Tibial artery (tissue), 4 donors: Measurements from ENCODE around the gene VPS39.

ENCODE experiments used
- DNase-seq, 2 donors: peaks; one replicate each; pipeline ENCODE4 v3.0.0-alpha.2; 2019
- H3K27ac ChIP-seq, 2 donors: fragments of 200-600 bp; sonication (generic) in 1 of 2; 1 replicate in 1 of 2; 2 replicates in 1 of 2; pipeline ENCODE4 v1.5.1; 2018 to 2019; ENCODE audit warnings: mild to moderate bottlenecking in 1 of 2
- H3K27me3 ChIP-seq, 2 donors: fragments of 200-600 bp; sonication (generic) in 1 of 2; one replicate each; pipeline versions ENCODE4 v1.5.1 to v1.6.0; 2016 to 2019
- H3K36me3 ChIP-seq, 3 donors: fragments of 200-600 bp; sonication (generic) in 2 of 3; one replicate each; pipeline ENCODE4 v1.5.1; 2016 to 2019; ENCODE audit warnings: mild to moderate bottlenecking in 2 of 3
- H3K4me1 ChIP-seq, 4 donors: fragments of 200-600 bp; sonication (generic) in 2 of 4; 1 replicate in 3 of 4; 2 replicates in 1 of 4; pipeline ENCODE4 v1.5.1; 2016 to 2019
- H3K4me3 ChIP-seq, 2 donors: fragments of 200-600 bp; sonication (generic) in 1 of 2; 1 replicate in 1 of 2; 2 replicates in 1 of 2; pipeline ENCODE4 v1.5.1; 2018 to 2019; ENCODE audit warnings: mild to moderate bottlenecking in 2 of 2
- H3K9me3 ChIP-seq, 3 donors: fragments of 200-600 bp; sonication (generic) in 1 of 3; one replicate each; pipeline ENCODE4 v1.5.1; 2016 to 2019
- intact Hi-C: fragments of 100-400 bp; cut with DNase I; formaldehyde crosslinking; loops from one replicate; pipeline ENCODE4 v1.15.0; 2023; ENCODE audit warnings: low total_unique reads
- TF ChIP-seq, protein P1 (sequence below), 2 experiments: fragments of 200-600 bp in 1 of 2; fragments of 450-650 bp in 1 of 2; IDR thresholded peaks; one replicate each; pipeline ENCODE4 v1.5.1; 2017 to 2019; ENCODE audit warnings: antibody characterized with exemption in 2 of 2, mild to moderate bottlenecking in 1 of 2, moderate library complexity in 1 of 2

VPS39 gene

DNA sequence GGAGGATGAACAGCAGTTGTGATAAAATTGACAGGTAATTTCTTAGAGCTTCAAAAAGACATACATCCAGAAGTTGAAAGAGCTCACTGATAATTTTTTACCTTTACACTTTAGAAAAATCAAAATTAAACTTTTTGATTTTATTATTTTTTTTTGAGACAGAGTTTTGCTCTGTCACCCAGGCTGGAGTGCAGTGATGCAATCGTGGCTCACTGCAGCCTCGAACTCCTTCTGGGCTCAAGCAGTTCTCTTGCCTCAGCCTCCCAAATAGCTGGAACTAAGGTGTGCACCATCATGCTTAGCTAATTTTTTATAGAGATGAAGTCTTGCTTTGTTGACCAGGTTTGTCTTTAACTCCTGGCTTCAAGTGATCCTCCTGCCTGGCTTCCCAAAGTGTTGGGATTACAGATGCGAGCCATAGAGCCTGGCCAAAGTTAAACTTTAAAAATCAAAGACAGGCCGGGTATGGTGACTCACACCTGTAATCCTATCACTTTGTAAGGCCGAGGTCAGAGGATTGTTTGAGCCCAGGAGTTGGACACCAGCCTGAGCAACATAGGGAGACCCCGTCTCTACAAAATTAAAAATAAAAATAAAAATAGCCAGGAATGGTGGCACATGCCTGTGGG lies 73.4 kb downstream of the VPS39 start:
- H3K27ac ChIP-seq: no peak overlapping the region
- TF ChIP-seq, protein P1, sequence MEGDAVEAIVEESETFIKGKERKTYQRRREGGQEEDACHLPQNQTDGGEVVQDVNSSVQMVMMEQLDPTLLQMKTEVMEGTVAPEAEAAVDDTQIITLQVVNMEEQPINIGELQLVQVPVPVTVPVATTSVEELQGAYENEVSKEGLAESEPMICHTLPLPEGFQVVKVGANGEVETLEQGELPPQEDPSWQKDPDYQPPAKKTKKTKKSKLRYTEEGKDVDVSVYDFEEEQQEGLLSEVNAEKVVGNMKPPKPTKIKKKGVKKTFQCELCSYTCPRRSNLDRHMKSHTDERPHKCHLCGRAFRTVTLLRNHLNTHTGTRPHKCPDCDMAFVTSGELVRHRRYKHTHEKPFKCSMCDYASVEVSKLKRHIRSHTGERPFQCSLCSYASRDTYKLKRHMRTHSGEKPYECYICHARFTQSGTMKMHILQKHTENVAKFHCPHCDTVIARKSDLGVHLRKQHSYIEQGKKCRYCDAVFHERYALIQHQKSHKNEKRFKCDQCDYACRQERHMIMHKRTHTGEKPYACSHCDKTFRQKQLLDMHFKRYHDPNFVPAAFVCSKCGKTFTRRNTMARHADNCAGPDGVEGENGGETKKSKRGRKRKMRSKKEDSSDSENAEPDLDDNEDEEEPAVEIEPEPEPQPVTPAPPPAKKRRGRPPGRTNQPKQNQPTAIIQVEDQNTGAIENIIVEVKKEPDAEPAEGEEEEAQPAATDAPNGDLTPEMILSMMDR (IDR thresholded peaks at IDR 0.05): no peak
- intact Hi-C loops: loop anchor here (10.0 kb wide), 1 partner anchor 1350 kb away; no protein-coding TSS in a partner anchor
- peaks cover 0 to 16% of the 10 kb centered on the region in 2 donors for H3K27me3 ChIP-seq
- H3K4me3 ChIP-seq: no peak overlapping the region
- no peak for DNase-seq
- no peaks in the 10 kb centered on the region for H3K9me3 ChIP-seq
- no peaks in the 10 kb centered on the region for H3K4me1 ChIP-seq
- no peaks in the 10 kb centered on the region for H3K36me3 ChIP-seq

DNA sequence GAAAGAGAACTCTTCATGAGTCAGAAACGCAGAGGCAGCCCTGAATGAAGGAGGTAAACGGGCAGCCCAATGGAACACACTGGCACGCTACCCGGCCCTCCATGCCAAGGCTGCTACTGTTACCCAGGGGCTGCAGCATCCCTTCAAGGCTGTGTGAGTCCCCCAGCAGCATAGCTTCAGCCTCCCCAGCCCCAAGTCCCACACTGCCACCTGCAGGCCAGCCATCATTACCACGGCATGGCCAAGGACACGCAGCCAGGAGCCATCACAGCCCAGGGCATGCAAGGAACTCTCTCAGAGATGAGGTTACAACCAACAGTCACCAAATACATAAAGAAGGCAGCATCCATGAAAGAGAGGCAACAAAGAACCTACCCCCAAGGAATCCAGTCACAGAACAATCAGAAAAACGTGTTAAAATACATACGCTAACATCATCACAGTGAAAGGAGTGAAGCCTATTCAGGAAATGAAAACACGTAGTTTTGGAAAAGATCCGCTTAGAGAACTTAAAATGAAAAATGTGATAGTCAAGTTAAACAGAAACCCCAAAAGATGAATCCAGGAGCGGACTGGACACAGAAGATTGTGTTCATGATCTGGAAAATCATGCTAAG lies 74.1 kb downstream of the VPS39 start:
- peaks cover 0 to 20% of the 10 kb centered on the region in 2 donors for H3K27me3 ChIP-seq
- no peaks in the 10 kb centered on the region for H3K9me3 ChIP-seq
- TF ChIP-seq, protein P1 (IDR thresholded peaks at IDR 0.05): no peak
- no peak for DNase-seq
- H3K27ac ChIP-seq: no peak overlapping the region
- H3K4me3 ChIP-seq: no peak overlapping the region
- no peaks in the 10 kb centered on the region for H3K4me1 ChIP-seq
- H3K36me3 ChIP-seq: no peaks in the 10 kb centered on the region
- intact Hi-C loops: loop anchor here (10.0 kb wide), 1 partner anchor 1349 kb away; no protein-coding TSS in a partner anchor

- no peak for DNase-seq
- Histone ChIP-seq H3K27ac (no peak overlapping the region), H3K9me3 (no peaks in the 10 kb centered on the region), H3K4me3 (no peak overlapping the region), H3K4me1 (no peaks in the 10 kb centered on the region), H3K27me3 (peaks cover 0 to 21% of the 10 kb centered on the region in 2 donors), H3K36me3 (no peaks in the 10 kb centered on the region)
- TF ChIP-seq, protein P1 (IDR thresholded peaks at IDR 0.05): no peak
- intact Hi-C loops: loop anchor here (10.0 kb wide), 1 partner anchor 1349 kb away; no protein-coding TSS in a partner anchor
These were observed 74.7 kb downstream of the VPS39 start for GRCh38 chr15:42133356-42133755.

GRCh38 chr15:42131826-42132806 lies 76.0 kb downstream of the VPS39 start:
- TF ChIP-seq, protein P1 (IDR thresholded peaks at IDR 0.05): no peak
- Histone ChIP-seq H3K4me3 (no peak overlapping the region), H3K4me1 (no peaks in the 10 kb centered on the region), H3K27me3 (peaks cover 0 to 30% of the 10 kb centered on the region in 2 donors), H3K36me3 (no peaks in the 10 kb centered on the region), H3K27ac (no peak overlapping the region), H3K9me3 (no peaks in the 10 kb centered on the region)
- intact Hi-C loops: loop anchor here (10.0 kb wide), 1 partner anchor 1347 kb away; no protein-coding TSS in a partner anchor
- DNase-seq: no peak

DNA sequence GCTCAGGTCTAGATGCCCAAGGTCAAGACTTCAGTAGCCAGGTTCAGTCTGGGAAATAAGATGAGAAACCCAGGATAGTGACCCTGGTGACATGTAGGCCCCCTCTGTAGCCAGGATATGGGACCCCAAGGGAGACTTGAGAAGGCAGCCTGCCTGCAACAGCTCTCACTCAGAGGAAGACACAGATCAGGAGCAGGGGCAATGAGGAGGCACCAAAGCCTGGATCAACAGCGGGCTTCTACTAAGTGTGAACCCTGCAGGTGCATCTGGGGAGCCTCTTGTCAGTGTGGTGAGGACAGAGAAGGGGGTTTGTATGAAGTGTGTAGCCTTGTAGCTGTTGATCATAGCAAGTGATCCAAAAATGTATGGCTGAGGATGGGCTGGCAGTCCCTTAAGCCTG lies 77.1 kb downstream of the VPS39 start:
- no peaks in the 10 kb centered on the region for H3K4me1 ChIP-seq
- TF ChIP-seq, protein P1 (IDR thresholded peaks at IDR 0.05): no peak
- H3K27me3 ChIP-seq: peaks cover 0 to 37% of the 10 kb centered on the region in 2 donors
- H3K27ac ChIP-seq: no peak overlapping the region
- H3K9me3 ChIP-seq: no peaks in the 10 kb centered on the region
- intact Hi-C loops: loop anchor here (10.0 kb wide), 1 partner anchor 1346 kb away; no protein-coding TSS in a partner anchor
- no peaks in the 10 kb centered on the region for H3K36me3 ChIP-seq
- DNase-seq: no peak
- no peak overlapping the region for H3K4me3 ChIP-seq
